ENCODE measurements around the gene KIR2DL4.
"Not testable (repeated sequence)": the region's sequence is repeated elsewhere in the genome, so short reads cannot be mapped to it uniquely, and the experiment has no call there.

The KIR2DL4 gene

GRCh38 chr19:54804571-54804970 lies 1.2 kb downstream of the KIR2DL4 start:
- DNase-seq (ENCODE audit: low read depth, low spot score), result no peak

- no peak for DNase-seq (ENCODE audit: low read depth, low spot score)
Measured at GRCh38 chr19:54805665-54806515, 2.5 kb downstream of the KIR2DL4 start.

- no peak for DNase-seq (ENCODE audit: low read depth, low spot score)
Measured at GRCh38 chr19:54806516-54806838, 3.1 kb downstream of the KIR2DL4 start.

- DNase-seq (ENCODE audit: low read depth, low spot score), result not testable (repeated sequence)
Measured at GRCh38 chr19:54814571-54814970, 11.2 kb downstream of the KIR2DL4 start.

- not testable (repeated sequence) for DNase-seq (ENCODE audit: low read depth, low spot score)
Measured at GRCh38 chr19:54816251-54816650, 12.8 kb downstream of the KIR2DL4 start, which contains the start of gene KIR3DL1. Gene KIR3DL1, plus strand, starts transcription at chr19:54816468.

GRCh38 chr19:54817670-54818536 lies 14.5 kb downstream of the KIR2DL4 start:
- DNase-seq (ENCODE audit: low read depth, low spot score), result no peak

- DNase-seq (ENCODE audit: low read depth, low spot score), result not testable (repeated sequence)
Measured at GRCh38 chr19:54824416-54824815, 21.0 kb downstream of the KIR2DL4 start.

- DNase-seq (ENCODE audit: low read depth, low spot score), result not testable (repeated sequence)
Measured at GRCh38 chr19:54825326-54825725, 21.9 kb downstream of the KIR2DL4 start.

GRCh38 chr19:54828064-54828463 lies 24.7 kb downstream of the KIR2DL4 start:
- not testable (repeated sequence) for DNase-seq (ENCODE audit: low read depth, low spot score)

GRCh38 chr19:54832496-54832895 lies 29.1 kb downstream of the KIR2DL4 start, which contains the start of gene KIR2DS4:
Gene KIR2DS4, plus strand, starts transcription at chr19:54832676.
- not testable (repeated sequence) for DNase-seq (ENCODE audit: low read depth, low spot score)

- not testable (repeated sequence) for DNase-seq (ENCODE audit: low read depth, low spot score)
Measured at GRCh38 chr19:54835126-54835525, 31.7 kb downstream of the KIR2DL4 start.

- not testable (repeated sequence) for DNase-seq (ENCODE audit: low read depth, low spot score)
Measured at GRCh38 chr19:54837522-54837921, 34.1 kb downstream of the KIR2DL4 start.

GRCh38 chr19:54843171-54843570 lies 39.8 kb downstream of the KIR2DL4 start:
- not testable (repeated sequence) for DNase-seq (ENCODE audit: low read depth, low spot score)

- not testable (repeated sequence) for DNase-seq (ENCODE audit: low read depth, low spot score)
Measured at GRCh38 chr19:54850061-54850640, 46.7 kb downstream of the KIR2DL4 start, which contains the start of gene KIR3DL2. Gene KIR3DL2, plus strand, starts transcription at chr19:54850443. Its CDS starts 33 bp downstream, at chr19:54850476.

GRCh38 chr19:54850930-54851329 lies 47.5 kb downstream of the KIR2DL4 start:
- no peak for DNase-seq (ENCODE audit: low read depth, low spot score)

- DNase-seq (ENCODE audit: low read depth, low spot score), result no peak
Measured at GRCh38 chr19:54851353-54851752, 47.9 kb downstream of the KIR2DL4 start.

GRCh38 chr19:54855241-54855640 lies 51.8 kb downstream of the KIR2DL4 start:
- DNase-seq (ENCODE audit: low read depth, low spot score), result not testable (repeated sequence)

GRCh38 chr19:54858476-54858875 lies 55.1 kb downstream of the KIR2DL4 start:
- DNase-seq (ENCODE audit: low read depth, low spot score), result not testable (repeated sequence)

- not testable (repeated sequence) for DNase-seq (ENCODE audit: low read depth, low spot score)
Measured at GRCh38 chr19:54859421-54859820, 56.0 kb downstream of the KIR2DL4 start.

GRCh38 chr19:54863459-54863858 lies 60.0 kb downstream of the KIR2DL4 start:
- not testable (repeated sequence) for DNase-seq (ENCODE audit: low read depth, low spot score)
